Peyer's patch (tissue), 4 donors: Measurements from ENCODE around the gene RPS21.

Experiments
- POLR2A ChIP-seq, 2 donors: fragments of 450-650 bp; IDR thresholded peaks; one replicate each; pipeline ENCODE4 v1.5.1; 2017; ENCODE audit warnings: antibody characterized with exemption in 2 of 2, mild to moderate bottlenecking in 2 of 2, moderate library complexity in 2 of 2
- TF ChIP-seq, protein P1 (sequence below), 6 experiments: fragments of 450-650 bp in 4 of 6; fragments of 200-600 bp in 2 of 6; sonication (generic) in 1 of 6; IDR thresholded peaks; one replicate each; pipeline ENCODE4 v1.5.1; 2017 to 2019; ENCODE audit warnings: antibody characterized with exemption in 6 of 6, mild to moderate bottlenecking in 3 of 6, moderate library complexity in 1 of 6

DNA sequence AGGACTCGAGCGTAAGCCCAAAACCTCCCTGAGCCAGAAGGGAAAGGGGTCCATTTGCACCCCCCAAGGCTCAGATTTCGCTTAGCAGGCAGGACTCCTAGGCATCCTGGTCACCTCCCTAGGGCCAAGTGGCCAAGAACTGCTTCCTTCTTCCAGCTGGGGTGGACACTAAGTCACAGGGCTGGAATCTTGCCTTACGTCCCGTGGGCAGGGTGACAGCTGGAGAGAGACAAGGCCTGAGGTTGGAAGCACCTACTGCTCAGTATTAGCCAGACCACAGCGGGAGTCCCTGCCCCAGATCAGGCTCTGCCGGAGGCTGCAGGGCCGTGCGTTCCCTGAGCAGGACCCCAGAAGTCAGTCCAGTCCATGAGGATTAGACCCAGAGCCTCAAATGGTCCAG lies 39.5 kb upstream of the RPS21 start:
- TF ChIP-seq, protein P1, sequence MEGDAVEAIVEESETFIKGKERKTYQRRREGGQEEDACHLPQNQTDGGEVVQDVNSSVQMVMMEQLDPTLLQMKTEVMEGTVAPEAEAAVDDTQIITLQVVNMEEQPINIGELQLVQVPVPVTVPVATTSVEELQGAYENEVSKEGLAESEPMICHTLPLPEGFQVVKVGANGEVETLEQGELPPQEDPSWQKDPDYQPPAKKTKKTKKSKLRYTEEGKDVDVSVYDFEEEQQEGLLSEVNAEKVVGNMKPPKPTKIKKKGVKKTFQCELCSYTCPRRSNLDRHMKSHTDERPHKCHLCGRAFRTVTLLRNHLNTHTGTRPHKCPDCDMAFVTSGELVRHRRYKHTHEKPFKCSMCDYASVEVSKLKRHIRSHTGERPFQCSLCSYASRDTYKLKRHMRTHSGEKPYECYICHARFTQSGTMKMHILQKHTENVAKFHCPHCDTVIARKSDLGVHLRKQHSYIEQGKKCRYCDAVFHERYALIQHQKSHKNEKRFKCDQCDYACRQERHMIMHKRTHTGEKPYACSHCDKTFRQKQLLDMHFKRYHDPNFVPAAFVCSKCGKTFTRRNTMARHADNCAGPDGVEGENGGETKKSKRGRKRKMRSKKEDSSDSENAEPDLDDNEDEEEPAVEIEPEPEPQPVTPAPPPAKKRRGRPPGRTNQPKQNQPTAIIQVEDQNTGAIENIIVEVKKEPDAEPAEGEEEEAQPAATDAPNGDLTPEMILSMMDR (IDR thresholded peaks at IDR 0.05) = no peak
- TF ChIP-seq POLR2A (IDR thresholded peaks at IDR 0.05) = no peak
